Activated CD4-positive, alpha-beta T cell treated with anti-CD3 and anti-CD28 coated beads, Interleukin-2, amount 10 ng/mL, durations not matched to agents 7 days and 5 days (primary cell): ENCODE results near the gene GPR83. TPM values are rescaled to one million over a fixed set of nuclear protein-coding genes. Genes with fewer than 3 reads are reported as not detected.
A peak's percentile ranks its signal among the peaks of the same experiment; 100 is the strongest.
"Not testable (repeated sequence)": the region's sequence is repeated elsewhere in the genome, so short reads cannot be mapped to it uniquely, and the experiment has no call there.

Experiments used
- CTCF ChIA-PET: fragments of 350-600 bp; sonication (Branson Sonifier 250); formaldehyde crosslinking; loops from one replicate; lab custom pipeline; 2021; ENCODE audit warnings: antibody characterized with exemption; lab: Charles Lee
- POLR2A ChIA-PET: fragments of 350-600 bp; sonication (Branson Sonifier 250); formaldehyde crosslinking; loops from one replicate; lab custom pipeline; 2021; ENCODE audit warnings: antibody characterized with exemption; lab: Charles Lee
- DNase-seq: peaks from one replicate; pipeline ENCODE4 v3.0.0-alpha.2; 2020
- H3K27ac Mint-ChIP-seq: one replicate; pipeline ENCODE4 v1.8.0; 2021; ENCODE audit warnings: mild to moderate bottlenecking, moderate library complexity, mixed read lengths
- H3K27me3 Mint-ChIP-seq: one replicate; pipeline ENCODE4 v1.8.0; 2021; ENCODE audit warnings: mixed read lengths
- H3K36me3 Mint-ChIP-seq: one replicate; pipeline ENCODE4 v1.8.0; 2021; ENCODE audit warnings: low read depth, mixed read lengths
- H3K4me1 Mint-ChIP-seq: one replicate; pipeline ENCODE4 v1.8.0; 2021; ENCODE audit warnings: mixed read lengths
- H3K4me3 Mint-ChIP-seq: one replicate; pipeline ENCODE4 v1.8.0; 2021; ENCODE audit warnings: mild to moderate bottlenecking, moderate library complexity, mixed read lengths
- H3K9me3 Mint-ChIP-seq: one replicate; pipeline ENCODE4 v1.8.0; 2021; ENCODE audit warnings: mixed read lengths
- total RNA-seq, 2 experiments: library from RNA; stranded (reverse); gene quantifications; one replicate each; pipeline ENCODE4 v1.2.3, GENCODE V29; 2021

Gene GPR83
- total RNA-seq, 2 experiments from 2014 or later: 0.05 to 0.06 TPM

GRCh38 chr11:94405062-94405833, 4.0 kb upstream of the GPR83 start:
- no peak overlapping the region for H3K4me3 Mint-ChIP-seq
- peaks cover 2% of the 10 kb centered on the region for H3K36me3 Mint-ChIP-seq
- peaks cover 11% of the 10 kb centered on the region for H3K9me3 Mint-ChIP-seq
- H3K27me3 Mint-ChIP-seq: peaks cover 23% of the 10 kb centered on the region
- CTCF ChIA-PET: interaction anchor here (0.5 to 1.3 kb wide), 2 partner anchors 19 to 38 kb away, joined by 3 read pairs; no protein-coding TSS in a partner anchor
- DNase-seq: no peak
- POLR2A ChIA-PET: no interaction called here
- no peak overlapping the region for H3K27ac Mint-ChIP-seq
- H3K4me1 Mint-ChIP-seq: peaks cover 8% of the 10 kb centered on the region

DNA sequence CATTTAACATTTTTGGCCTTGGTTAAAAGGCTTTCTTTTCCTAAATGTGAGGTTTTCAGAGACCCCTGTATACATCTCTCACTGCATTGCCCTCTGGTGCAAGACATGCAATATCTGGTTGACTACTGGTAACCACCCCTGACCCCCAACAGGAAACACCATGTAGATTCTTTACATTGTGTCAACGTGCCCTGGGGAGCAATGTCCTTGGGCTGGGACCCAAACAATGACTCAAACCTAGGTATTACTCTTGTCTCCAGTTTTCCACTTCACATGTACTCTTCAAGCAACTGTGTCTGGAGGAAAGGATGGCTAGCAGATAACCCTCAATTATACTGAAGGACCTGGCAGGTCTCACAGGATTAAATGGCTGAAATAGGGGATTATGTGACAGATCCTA, 1.1 kb upstream of the GPR83 start:
- no peak overlapping the region for H3K27ac Mint-ChIP-seq
- ChIA-PET CTCF (no interaction called here), POLR2A (no interaction called here)
- peaks cover 6% of the 10 kb centered on the region for H3K9me3 Mint-ChIP-seq
- H3K4me3 Mint-ChIP-seq: no peak overlapping the region
- peaks cover 41% of the 10 kb centered on the region for H3K27me3 Mint-ChIP-seq
- DNase-seq: no peak
- peaks cover 8% of the 10 kb centered on the region for H3K4me1 Mint-ChIP-seq
- no peaks in the 10 kb centered on the region for H3K36me3 Mint-ChIP-seq

DNA sequence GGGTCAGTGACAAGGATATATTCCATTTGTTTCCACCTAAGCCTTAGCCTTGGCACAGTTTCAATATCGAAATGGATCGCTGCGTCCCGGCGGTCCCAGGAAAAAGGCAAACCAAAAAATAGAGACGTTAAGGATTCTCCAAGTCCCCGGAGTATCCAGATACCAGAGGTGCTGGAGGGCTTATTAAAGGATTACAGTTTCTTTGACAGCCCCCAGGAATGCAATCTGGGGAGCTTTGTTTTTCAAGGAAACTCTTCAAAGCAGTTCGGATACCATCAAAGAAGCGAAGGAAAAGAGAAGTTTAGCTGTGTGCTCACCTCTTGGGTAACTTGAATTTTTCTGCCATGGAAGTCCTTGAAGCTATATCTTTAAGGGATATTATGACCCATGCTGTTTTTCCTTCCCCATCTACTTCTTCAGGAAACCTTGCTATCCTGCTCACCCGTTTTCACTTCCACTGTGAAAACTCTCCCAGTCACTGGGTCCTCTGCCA, 600 bp upstream of the GPR83 start:
- H3K27ac Mint-ChIP-seq: no peak overlapping the region
- H3K4me1 Mint-ChIP-seq: peaks cover 8% of the 10 kb centered on the region
- H3K36me3 Mint-ChIP-seq: no peaks in the 10 kb centered on the region
- ChIA-PET CTCF (no interaction called here), POLR2A (no interaction called here)
- H3K9me3 Mint-ChIP-seq: peaks cover 3% of the 10 kb centered on the region
- DNase-seq: no peak
- H3K4me3 Mint-ChIP-seq: no peak overlapping the region
- H3K27me3 Mint-ChIP-seq: peaks cover 41% of the 10 kb centered on the region

DNA sequence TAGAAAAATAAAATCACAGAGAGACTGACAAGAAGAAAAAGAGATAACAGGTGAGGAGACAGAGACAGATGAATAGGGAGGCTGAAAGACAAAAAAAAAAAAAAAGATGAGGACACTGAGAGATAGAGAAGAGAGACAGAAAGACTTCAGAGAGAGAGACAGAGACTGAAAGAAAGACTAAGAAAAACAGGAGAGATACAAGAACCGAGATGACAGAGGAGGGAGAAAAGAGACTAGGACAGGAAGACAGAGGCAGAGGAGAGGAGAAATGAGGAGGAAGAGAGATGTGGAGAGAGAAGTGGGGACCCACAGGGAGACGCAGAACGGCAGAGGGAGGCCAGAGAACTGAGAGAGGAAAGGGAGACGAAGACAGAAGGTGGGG, 771 bp downstream of the GPR83 start:
- H3K4me3 Mint-ChIP-seq: no peak overlapping the region
- peaks cover 8% of the 10 kb centered on the region for H3K4me1 Mint-ChIP-seq
- no peaks in the 10 kb centered on the region for H3K36me3 Mint-ChIP-seq
- H3K9me3 Mint-ChIP-seq: peaks cover 3% of the 10 kb centered on the region
- ChIA-PET POLR2A (no interaction called here), CTCF (no interaction called here)
- H3K27me3 Mint-ChIP-seq: peaks cover 41% of the 10 kb centered on the region
- DNase-seq: no peak
- no peak overlapping the region for H3K27ac Mint-ChIP-seq

DNA sequence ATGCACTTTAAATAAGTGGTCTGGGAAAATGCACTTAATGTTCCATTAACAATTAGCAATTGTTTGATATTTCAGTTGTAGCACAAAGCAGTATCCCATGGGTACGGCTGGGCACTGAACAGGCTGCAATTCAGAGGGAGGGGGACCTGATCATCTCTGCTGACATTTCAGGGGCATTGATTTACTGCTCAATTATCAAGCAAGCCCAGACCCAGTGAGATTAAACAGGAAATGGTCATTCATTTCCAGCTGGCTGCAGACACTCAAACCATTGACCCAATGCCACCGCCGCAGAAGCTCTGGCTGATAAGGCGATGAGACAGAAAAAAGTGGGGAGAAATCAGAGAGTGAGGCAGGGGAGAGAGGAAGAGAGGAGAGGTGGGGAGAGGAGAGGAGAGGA, 1.2 kb downstream of the GPR83 start:
- ChIA-PET POLR2A (no interaction called here), CTCF (no interaction called here)
- Mint-ChIP-seq H3K36me3 (no peaks in the 10 kb centered on the region), H3K27me3 (peaks cover 42% of the 10 kb centered on the region), H3K4me1 (peaks cover 8% of the 10 kb centered on the region), H3K27ac (no peak overlapping the region), H3K9me3 (peaks cover 3% of the 10 kb centered on the region), H3K4me3 (no peak overlapping the region)
- DNase-seq: no peak

DNA sequence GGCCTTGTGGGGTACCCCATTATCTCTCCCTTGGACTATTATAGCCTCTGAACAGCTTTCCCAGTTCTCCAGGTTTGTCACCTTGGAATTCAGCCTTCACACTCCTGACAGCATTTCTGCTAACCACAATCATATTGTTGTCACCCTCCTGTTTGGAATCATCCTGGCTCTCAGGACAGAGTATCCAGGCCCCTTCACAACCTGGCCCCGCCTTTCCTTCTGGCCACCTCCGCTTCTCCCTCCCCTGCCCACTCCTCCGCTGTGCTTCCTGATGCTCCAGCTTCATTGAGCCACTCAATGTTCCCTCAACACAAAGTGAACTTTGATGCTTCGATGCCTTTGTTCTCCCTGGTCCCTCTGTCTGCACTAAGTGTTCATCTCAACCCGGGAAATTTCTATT, 3.1 kb downstream of the GPR83 start:
- H3K9me3 Mint-ChIP-seq: peaks cover under 1% of the 10 kb centered on the region
- H3K4me3 Mint-ChIP-seq: no peak overlapping the region

DNA sequence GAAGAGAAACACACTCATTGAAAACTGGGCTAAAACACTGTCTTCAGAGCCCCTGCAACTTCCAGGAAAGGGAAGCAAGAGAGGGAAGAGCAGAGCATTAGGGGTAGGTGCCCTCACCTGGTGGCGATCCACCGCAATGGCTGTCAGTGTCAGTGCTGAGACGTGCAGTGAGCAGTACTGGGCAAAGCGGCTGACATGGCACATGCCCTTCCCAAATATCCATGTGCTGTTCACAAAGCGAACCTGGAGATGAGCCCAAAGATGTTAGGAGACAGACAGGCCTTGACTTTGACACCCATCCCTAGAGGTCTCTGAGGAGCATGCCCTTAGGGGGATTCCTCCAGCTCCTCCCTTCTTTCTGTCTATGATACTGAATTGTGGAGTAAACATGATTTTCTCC, 4.9 kb downstream of the GPR83 start:
- Mint-ChIP-seq H3K9me3 (no peaks in the 10 kb centered on the region), H3K27me3 (peaks cover 28% of the 10 kb centered on the region), H3K36me3 (no peaks in the 10 kb centered on the region), H3K4me3 (no peak overlapping the region), H3K27ac (no peak overlapping the region), H3K4me1 (peaks cover 6% of the 10 kb centered on the region)
- POLR2A ChIA-PET: no interaction called here
- DNase-seq: no peak
- CTCF ChIA-PET: no interaction called here

More for the DNA sequence above, 3.1 kb downstream of the GPR83 start:
- DNase-seq: no peak
- Mint-ChIP-seq H3K4me1 (peaks cover 8% of the 10 kb centered on the region), H3K27ac (no peak overlapping the region), H3K36me3 (no peaks in the 10 kb centered on the region), H3K27me3 (peaks cover 43% of the 10 kb centered on the region)
- ChIA-PET POLR2A (no interaction called here), CTCF (no interaction called here)

- H3K36me3 Mint-ChIP-seq, H3K4me1 Mint-ChIP-seq, H3K27me3 Mint-ChIP-seq, H3K27ac Mint-ChIP-seq, H3K9me3 Mint-ChIP-seq, POLR2A ChIA-PET, H3K4me3 Mint-ChIP-seq, CTCF ChIA-PET, DNase-seq: not testable (repeated sequence)
Measured at GRCh38 chr11:94391937-94392336, 9.3 kb downstream of the GPR83 start.

DNA sequence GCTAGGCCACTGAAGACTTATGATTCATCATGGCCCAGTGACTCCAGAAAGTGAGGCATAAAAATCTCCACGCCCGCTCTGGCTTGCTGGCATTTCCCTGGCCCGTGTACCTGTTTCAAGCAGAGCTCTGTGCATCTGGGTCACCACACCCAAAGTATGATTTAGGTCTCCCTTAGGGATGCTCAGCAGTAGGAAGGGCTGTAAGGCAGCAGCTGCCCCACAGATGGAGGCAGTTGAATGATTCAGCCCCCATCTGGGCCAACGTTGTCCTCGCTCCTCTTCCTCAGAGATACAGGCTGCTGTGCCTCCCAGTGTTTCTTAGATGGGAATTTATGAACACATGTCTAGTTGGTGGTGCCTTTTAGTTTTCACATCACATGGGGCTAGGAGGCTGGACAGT, 21.6 kb downstream of the GPR83 start:
- POLR2A ChIA-PET: no interaction called here
- Mint-ChIP-seq H3K9me3 (no peaks in the 10 kb centered on the region), H3K36me3 (no peaks in the 10 kb centered on the region), H3K27me3 (no peaks in the 10 kb centered on the region), H3K4me1 (no peaks in the 10 kb centered on the region), H3K27ac (no peak overlapping the region), H3K4me3 (no peak overlapping the region)
- CTCF ChIA-PET: interaction anchor here (0.7 kb wide), 1 partner anchor 82 kb away, joined by 3 read pairs; no protein-coding TSS in a partner anchor
- DNase-seq: no peak

DNA sequence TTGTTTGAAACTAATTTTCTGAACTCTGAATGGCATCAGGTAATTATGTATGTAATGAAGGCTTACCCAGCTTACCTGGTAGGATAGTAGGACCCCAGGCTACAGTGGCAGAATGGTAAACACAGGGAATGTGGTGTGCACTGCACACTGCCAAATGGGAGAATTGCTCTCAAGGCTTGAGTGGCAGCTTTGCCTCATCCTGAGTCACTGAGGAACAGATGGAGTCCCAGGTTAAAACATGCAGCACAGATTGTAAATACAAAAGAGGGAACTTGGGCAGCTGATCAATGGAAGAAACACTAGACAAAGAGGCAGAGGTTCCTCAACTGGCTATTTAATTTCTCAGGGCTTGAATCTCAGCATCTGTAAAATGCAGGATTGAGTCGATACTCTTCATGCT, 24.4 kb downstream of the GPR83 start:
- Mint-ChIP-seq H3K27me3 (no peaks in the 10 kb centered on the region), H3K9me3 (no peaks in the 10 kb centered on the region), H3K27ac (no peak overlapping the region), H3K36me3 (no peaks in the 10 kb centered on the region), H3K4me1 (no peaks in the 10 kb centered on the region), H3K4me3 (no peak overlapping the region)
- CTCF ChIA-PET: no interaction called here
- POLR2A ChIA-PET: no interaction called here
- no peak for DNase-seq

DNA sequence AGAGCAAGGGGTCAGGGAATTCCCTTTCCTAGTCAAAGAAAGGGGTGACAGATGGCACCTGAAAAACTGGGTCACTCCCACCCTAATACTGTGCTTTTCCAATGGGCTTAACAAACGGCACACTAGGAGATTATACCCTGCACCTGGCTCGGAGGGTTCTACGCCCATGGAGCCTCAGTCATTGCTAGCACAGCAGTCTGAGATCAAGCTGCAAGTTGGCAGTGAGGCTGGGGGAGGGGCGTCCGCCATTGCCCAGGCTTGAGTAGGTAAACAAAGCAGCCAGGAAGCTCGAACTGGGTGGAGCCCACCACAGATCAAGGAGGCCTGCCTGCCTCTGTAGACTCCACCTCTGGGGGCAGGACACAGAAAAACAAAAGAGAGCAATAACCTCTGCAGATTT, 30.6 kb downstream of the GPR83 start:
- POLR2A ChIA-PET, H3K36me3 Mint-ChIP-seq, H3K9me3 Mint-ChIP-seq, DNase-seq, H3K27me3 Mint-ChIP-seq, H3K4me1 Mint-ChIP-seq, H3K4me3 Mint-ChIP-seq: not testable (repeated sequence)
- H3K27ac Mint-ChIP-seq: peak overlapping the region; percentile 57
- CTCF ChIA-PET: interaction anchor here (0.6 kb wide), 1 partner anchor 1352 kb away, joined by 4 read pairs; no protein-coding TSS in a partner anchor

- H3K9me3 Mint-ChIP-seq, H3K36me3 Mint-ChIP-seq, CTCF ChIA-PET, H3K4me1 Mint-ChIP-seq, POLR2A ChIA-PET, DNase-seq, H3K27ac Mint-ChIP-seq, H3K4me3 Mint-ChIP-seq, H3K27me3 Mint-ChIP-seq: not testable (repeated sequence)
Measured at GRCh38 chr11:94350850-94351563, 50.2 kb downstream of the GPR83 start.

DNA sequence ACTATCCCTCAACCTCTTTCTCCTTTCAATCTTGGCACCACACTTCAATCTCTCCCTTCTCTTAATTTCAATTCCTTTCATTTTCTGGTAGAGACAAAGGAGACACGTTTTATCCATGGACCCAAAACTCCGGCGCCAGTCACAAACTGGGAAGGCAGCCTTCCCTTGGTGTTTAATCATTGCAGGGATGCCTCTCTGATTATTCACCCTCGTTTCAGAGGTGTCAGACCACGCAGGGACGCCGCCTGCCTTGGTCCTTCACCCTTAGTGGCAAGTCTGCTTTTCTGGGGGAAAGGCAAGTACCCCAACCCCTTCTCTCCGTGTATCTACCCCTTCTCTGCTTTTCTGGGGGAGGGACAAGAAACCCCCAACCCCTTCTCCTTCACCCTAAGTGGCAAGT, 54.9 kb downstream of the GPR83 start:
- POLR2A ChIA-PET, H3K9me3 Mint-ChIP-seq, H3K27ac Mint-ChIP-seq, H3K36me3 Mint-ChIP-seq, H3K4me3 Mint-ChIP-seq, CTCF ChIA-PET, H3K4me1 Mint-ChIP-seq, DNase-seq, H3K27me3 Mint-ChIP-seq: not testable (repeated sequence)
